Measurements from ENCODE around the gene PHF3. TPM values are rescaled to one million over a fixed set of nuclear protein-coding genes. Genes with fewer than 3 reads are reported as not detected.

The PHF3 gene
- total and polyA plus RNA-seq, 8 donors: 6.8 to 101 (median 54.7) TPM

GRCh38 chr6:63597141-63598048, 38.2 kb upstream of the PHF3 start:
- DNase-seq: no peak
- intact Hi-C loops (cut with DNase I; ENCODE audit: low total_unique reads): loop anchor here (5.0 kb wide), 1 partner anchor 170 kb away; no protein-coding TSS in a partner anchor

GRCh38 chr6:63598049-63599036, 37.3 kb upstream of the PHF3 start:
- Histone ChIP-seq H3K27me3 (no peaks in the 10 kb centered on the region), H3K36me3 (no peaks in the 10 kb centered on the region), H3K4me3 (peak overlapping the region; percentile 45 to 57 (median 50)), H3K9me3 (no peaks in the 10 kb centered on the region), H3K4me1 (peaks cover 0 to 17% (median 10%) of the 10 kb centered on the region in 4 donors), H3K27ac (peak overlapping the region in 3 of 5 donors; percentile 10 to 69 (median 56))
- intact Hi-C loops (cut with DNase I; ENCODE audit: low total_unique reads): loop anchor here (5.0 kb wide), 1 partner anchor 169 kb away; no protein-coding TSS in a partner anchor
- WGBS, 5 donors: 1 to 6% (median 3%) methylated on average over 23 of the region's 23 CpGs
- DNase-seq: peak; percentile 72 to 91
- peak in 5 of 7 experiments; percentile 72 to 93 (median 83) for TF ChIP-seq CTCF (IDR thresholded peaks at IDR 0.05)
- no peak for TF ChIP-seq EP300 (IDR thresholded peaks at IDR 0.05)

More at GRCh38 chr6:63597141-63598048, 38.2 kb upstream of the PHF3 start:
- H3K4me3 ChIP-seq: peak overlapping the region; percentile 45 to 57 (median 50)
- 39 to 50% (median 46%) methylated on average over 6 of the region's 6 CpGs for WGBS, 5 donors
- H3K4me1 ChIP-seq: peaks cover 0 to 17% (median 10%) of the 10 kb centered on the region in 4 donors
- H3K36me3 ChIP-seq: no peaks in the 10 kb centered on the region
- no peaks in the 10 kb centered on the region for H3K9me3 ChIP-seq
- H3K27me3 ChIP-seq: no peaks in the 10 kb centered on the region
- H3K27ac ChIP-seq: peak overlapping the region in 1 of 5 donors; percentile 69
- no peak for TF ChIP-seq CTCF (IDR thresholded peaks at IDR 0.05)
- TF ChIP-seq POLR2AphosphoS5 (IDR thresholded peaks at IDR 0.05): no peak
- no peak for TF ChIP-seq EP300 (IDR thresholded peaks at IDR 0.05)
- no peak for TF ChIP-seq POLR2A (IDR thresholded peaks at IDR 0.05)

GRCh38 chr6:63599243-63599642, 36.4 kb upstream of the PHF3 start:
- no peaks in the 10 kb centered on the region for H3K27me3 ChIP-seq
- DNase-seq: no peak
- no peak overlapping the region for H3K27ac ChIP-seq
- H3K9me3 ChIP-seq: no peaks in the 10 kb centered on the region
- no peak overlapping the region for H3K4me3 ChIP-seq
- H3K4me1 ChIP-seq: peaks cover 0 to 17% (median 10%) of the 10 kb centered on the region in 4 donors
- no peak for TF ChIP-seq EP300 (IDR thresholded peaks at IDR 0.05)
- TF ChIP-seq POLR2A (IDR thresholded peaks at IDR 0.05): no peak
- TF ChIP-seq POLR2AphosphoS5 (IDR thresholded peaks at IDR 0.05): no peak
- no peak for TF ChIP-seq CTCF (IDR thresholded peaks at IDR 0.05)
- WGBS, 5 donors: 85 to 92% (median 88%) methylated on average over 7 of the region's 7 CpGs
- H3K36me3 ChIP-seq: no peaks in the 10 kb centered on the region
- intact Hi-C loops (cut with DNase I; ENCODE audit: low total_unique reads): loop anchor here (5.0 kb wide), 1 partner anchor 168 kb away; no protein-coding TSS in a partner anchor

- Histone ChIP-seq H3K36me3 (no peaks in the 10 kb centered on the region), H3K27ac (no peak overlapping the region), H3K27me3 (no peaks in the 10 kb centered on the region), H3K4me1 (peaks cover 0 to 17% (median 10%) of the 10 kb centered on the region in 4 donors), H3K4me3 (no peak overlapping the region), H3K9me3 (no peaks in the 10 kb centered on the region)
- intact Hi-C loops (cut with DNase I; ENCODE audit: low total_unique reads): no loop called here
- DNase-seq: no peak
- no peak for TF ChIP-seq POLR2AphosphoS5 (IDR thresholded peaks at IDR 0.05)
- no peak for TF ChIP-seq CTCF (IDR thresholded peaks at IDR 0.05)
- no peak for TF ChIP-seq EP300 (IDR thresholded peaks at IDR 0.05)
- TF ChIP-seq POLR2A (IDR thresholded peaks at IDR 0.05): no peak
- 67 to 79% (median 76%) methylated on average over 6 of the region's 6 CpGs for WGBS, 5 donors
Measured at GRCh38 chr6:63600136-63600535, 35.5 kb upstream of the PHF3 start.
